GM18505 (cell line): ENCODE results near the gene CD300A.
"Not testable (repeated sequence)": the region's sequence is repeated elsewhere in the genome, so short reads cannot be mapped to it uniquely, and the experiment has no call there.

Source experiments
- ATAC-seq: cut with Tn5 transposase; IDR thresholded peaks from one replicate; pipeline ENCODE4 v1.9.1; 2021; ENCODE audit not compliant: unreplicated experiment
- POLR2A ChIP-seq: IDR thresholded peaks from 4 replicates; pipeline ENCODE4 v1.6.1; 2011; ENCODE audit warnings: borderline replicate concordance; ENCODE audit not compliant: insufficient read depth, insufficient read length; ENCODE audit errors: extremely low read depth

Gene CD300A

GRCh38 chr17:74516561-74517328, 50.3 kb downstream of the CD300A start:
- TF ChIP-seq POLR2A: no peak
- no peak for ATAC-seq

GRCh38 chr17:74518413-74518981, 52.1 kb downstream of the CD300A start:
- ATAC-seq: not testable (repeated sequence)

- ATAC-seq: no peak
- no peak for TF ChIP-seq POLR2A
Observed at GRCh38 chr17:74520016-74520434, 53.6 kb downstream of the CD300A start.

GRCh38 chr17:74520790-74521480, 54.5 kb downstream of the CD300A start:
- TF ChIP-seq POLR2A: no peak
- ATAC-seq: no peak

- ATAC-seq: no peak
- TF ChIP-seq POLR2A: no peak
Observed at GRCh38 chr17:74521701-74522201, 55.3 kb downstream of the CD300A start.

- ATAC-seq: no peak
- no peak for TF ChIP-seq POLR2A
Observed at GRCh38 chr17:74522381-74523105, 56.1 kb downstream of the CD300A start.

GRCh38 chr17:74523308-74523707, 56.9 kb downstream of the CD300A start:
- no peak for TF ChIP-seq POLR2A
- ATAC-seq: no peak

- TF ChIP-seq POLR2A: no peak
- ATAC-seq: no peak
Observed at GRCh38 chr17:74524653-74525464, 58.4 kb downstream of the CD300A start.

- no peak for ATAC-seq
- TF ChIP-seq POLR2A: no peak
Observed at GRCh38 chr17:74525465-74525725, 59.0 kb downstream of the CD300A start.

- ATAC-seq: no peak
Observed at GRCh38 chr17:74525781-74526288, 59.4 kb downstream of the CD300A start.

GRCh38 chr17:74526681-74527080, 60.2 kb downstream of the CD300A start:
- ATAC-seq: no peak
- TF ChIP-seq POLR2A: no peak

More at GRCh38 chr17:74525781-74526288, 59.4 kb downstream of the CD300A start:
- TF ChIP-seq POLR2A: no peak

- no peak for TF ChIP-seq POLR2A
- ATAC-seq: no peak
Observed at GRCh38 chr17:74527081-74527480, 60.6 kb downstream of the CD300A start.
